Keratinocyte (primary cell): Measurements from ENCODE around the gene ASB16. TPM values are rescaled to one million over a fixed set of nuclear protein-coding genes. Genes with fewer than 3 reads are reported as not detected.

Experiments
- DNase-seq: peaks from one replicate; pipeline ENCODE4 v3.0.0-alpha.2; 2011; ENCODE audit warnings: low read depth, missing footprints, low spot score
- FAIRE-seq: peaks from 2 replicates; lab custom pipeline; 2011; peaks lifted over from hg19 to GRCh38; lab: Jason Lieb, UNC
- H2AFZ ChIP-seq: 2 replicates; pipeline ENCODE4 v1.6.0; 2012; ENCODE audit warnings: low read length, control low read depth, inconsistent platforms; ENCODE audit not compliant: control insufficient read depth
- H3K27ac ChIP-seq: 2 replicates; pipeline ENCODE4 v1.5.1; 2011; ENCODE audit warnings: low read length; ENCODE audit not compliant: control insufficient read depth, insufficient read depth
- H3K27me3 ChIP-seq: 3 replicates; pipeline ENCODE4 v1.6.0; 2011; ENCODE audit warnings: low read length; ENCODE audit not compliant: control insufficient read depth, insufficient read depth; ENCODE audit errors: extremely low read depth
- H3K36me3 ChIP-seq, 2 experiments: 2 replicates in 1 of 2; 3 replicates in 1 of 2; pipeline ENCODE4 v1.5.1; 2011; ENCODE audit warnings: low read length in 2 of 2, mild to moderate bottlenecking in 1 of 2; ENCODE audit not compliant: control insufficient read depth in 2 of 2, insufficient read depth in 2 of 2; ENCODE audit errors: extremely low read depth in 1 of 2
- H3K4me1 ChIP-seq: 3 replicates; pipeline ENCODE4 v1.5.1; 2011; ENCODE audit warnings: low read length; ENCODE audit not compliant: control insufficient read depth, insufficient read depth; ENCODE audit errors: extremely low read depth
- H3K4me2 ChIP-seq: 3 replicates; pipeline ENCODE4 v1.6.0; 2011; ENCODE audit warnings: low read depth, low read length; ENCODE audit not compliant: control insufficient read depth, insufficient read depth; ENCODE audit errors: extremely low read depth
- H3K4me3 ChIP-seq, 3 experiments: fragments of 200-600 bp in 1 of 3; sonication (generic) in 1 of 3; 2 replicates in 2 of 3; 3 replicates in 1 of 3; pipeline ENCODE4 v1.5.1; 2011 to 2016; ENCODE audit warnings: low read length in 3 of 3, mild to moderate bottlenecking in 3 of 3, control low read depth in 2 of 3, inconsistent platforms in 1 of 3, low read depth in 1 of 3, mixed read lengths in 1 of 3, mixed run types in 1 of 3, moderate library complexity in 1 of 3; ENCODE audit not compliant: control insufficient read depth in 2 of 3, insufficient read depth in 2 of 3; ENCODE audit errors: extremely low read depth in 1 of 3
- H3K79me2 ChIP-seq: 2 replicates; pipeline ENCODE4 v1.6.0; 2012; ENCODE audit warnings: low read length; ENCODE audit not compliant: control insufficient read depth, insufficient read depth
- H3K9ac ChIP-seq: 3 replicates; pipeline ENCODE4 v1.6.0; 2011; ENCODE audit warnings: low read length; ENCODE audit not compliant: control insufficient read depth, insufficient read depth; ENCODE audit errors: extremely low read depth
- H3K9me1 ChIP-seq: 3 replicates; pipeline ENCODE4 v1.6.0; 2011; ENCODE audit warnings: low read length; ENCODE audit not compliant: control insufficient read depth, insufficient read depth; ENCODE audit errors: extremely low read depth
- H3K9me3 ChIP-seq: 2 replicates; pipeline ENCODE4 v1.5.1; 2012; ENCODE audit warnings: low read depth, low read length; ENCODE audit not compliant: control insufficient read depth
- H4K20me1 ChIP-seq: 3 replicates; pipeline ENCODE4 v1.6.0; 2011; ENCODE audit warnings: low read length; ENCODE audit not compliant: control insufficient read depth, insufficient read depth; ENCODE audit errors: extremely low read depth
- CTCF ChIP-seq, 3 experiments: IDR thresholded peaks in 1 of 3; conservative IDR thresholded peaks in 1 of 3; optimal IDR thresholded peaks in 1 of 3; 2 replicates in 2 of 3; 3 replicates in 1 of 3; pipeline versions ENCODE3 to v1.5.1; 2011; ENCODE audit warnings: low read length in 3 of 3, mild to moderate bottlenecking in 3 of 3, moderate library complexity in 2 of 3, control low read depth in 1 of 3, inconsistent platforms in 1 of 3; ENCODE audit not compliant: insufficient read depth in 2 of 3; ENCODE audit errors: extremely low read depth in 1 of 3
- EZH2 ChIP-seq: IDR thresholded peaks from one replicate; pipeline ENCODE4 v1.6.1; 2012; ENCODE audit warnings: inconsistent platforms, mild to moderate bottlenecking, low read length, moderate library complexity
- dilution Hi-C: fragments of 300-500 bp; cut with MboI; formaldehyde crosslinking; loops from one replicate; pipeline ENCODE4 v1.7.0; 2020; ENCODE audit warnings: low sequenced_read_pairs; ENCODE audit not compliant: extremely low pct_ligation_motif_present
- polyA plus RNA-seq, 5 experiments: library from polyadenylated mRNA; depleted of rRNA in 3 of 5; stranded (reverse) in 3 of 5; stranded (forward) in 1 of 5; unstranded in 1 of 5; fragments of >200 nt; gene quantifications; 1 replicate in 1 of 5; 2 replicates in 3 of 5; 3 replicates in 1 of 5; pipeline versions ENCODE4 v1.2.1 to v1.2.3, GENCODE V29; 2011 to 2012; ENCODE audit warnings: missing spikeins in 2 of 5, low read depth in 1 of 5, low replicate concordance in 1 of 5

Gene ASB16
- polyA plus RNA-seq, 1 donor (not counting 4 experiments of a cell fraction or from before 2014, with no cell fraction given): not detected

GRCh38 chr17:44167181-44167861 lies 3.2 kb upstream of the ASB16 start:
- no peaks in the 10 kb centered on the region for H4K20me1 ChIP-seq
- DNase-seq (no peak), FAIRE-seq (no peak)
- H3K79me2 ChIP-seq: no peaks in the 10 kb centered on the region
- no peaks in the 10 kb centered on the region for H3K36me3 ChIP-seq
- H3K9ac ChIP-seq: no peak overlapping the region
- no peaks in the 10 kb centered on the region for H3K4me1 ChIP-seq
- no peaks in the 10 kb centered on the region for H3K9me1 ChIP-seq
- no peaks in the 10 kb centered on the region for H3K9me3 ChIP-seq
- no peak overlapping the region for H3K4me3 ChIP-seq
- TF ChIP-seq CTCF (optimal IDR thresholded peaks at IDR 0.05 in 1 of 3, IDR thresholded peaks at IDR 0.05 in 1 of 3, conservative IDR thresholded peaks at IDR 0.05 in 1 of 3; ENCODE audit: extremely low read depth in 1 of 3, insufficient read depth in 2 of 3, low read length in 3 of 3) (no peak), EZH2 (no peak)
- H2AFZ ChIP-seq: no peak overlapping the region
- H3K4me2 ChIP-seq: no peak overlapping the region
- dilution Hi-C loops: no loop called here
- H3K27ac ChIP-seq: no peak overlapping the region
- no peaks in the 10 kb centered on the region for H3K27me3 ChIP-seq

- H3K4me1 ChIP-seq: no peaks in the 10 kb centered on the region
- no peak overlapping the region for H2AFZ ChIP-seq
- no peaks in the 10 kb centered on the region for H3K9me1 ChIP-seq
- dilution Hi-C loops: no loop called here
- TF ChIP-seq CTCF (optimal IDR thresholded peaks at IDR 0.05 in 1 of 3, IDR thresholded peaks at IDR 0.05 in 1 of 3, conservative IDR thresholded peaks at IDR 0.05 in 1 of 3; ENCODE audit: extremely low read depth in 1 of 3, insufficient read depth in 2 of 3, low read length in 3 of 3): no peak
- TF ChIP-seq EZH2: no peak
- DNase-seq: no peak
- H3K9ac ChIP-seq: no peak overlapping the region
- no peaks in the 10 kb centered on the region for H3K27me3 ChIP-seq
- H3K4me3 ChIP-seq: no peak overlapping the region
- H4K20me1 ChIP-seq: no peaks in the 10 kb centered on the region
- H3K79me2 ChIP-seq: no peaks in the 10 kb centered on the region
- H3K9me3 ChIP-seq: no peaks in the 10 kb centered on the region
- no peak for FAIRE-seq
- no peak overlapping the region for H3K4me2 ChIP-seq
- H3K27ac ChIP-seq: no peak overlapping the region
- no peaks in the 10 kb centered on the region for H3K36me3 ChIP-seq
Observed at GRCh38 chr17:44170135-44170498, 387 bp upstream of the ASB16 start.
